ENCODE data around the gene DISP3.

GRCh38 chr1:11461531-11462137 is 17.3 kb upstream of the DISP3 start:
- no peak for TF ChIP-seq EZH2 (IDR thresholded peaks at IDR 0.05; ENCODE audit: low read length)
- TF ChIP-seq CTCF (optimal IDR thresholded peaks at IDR 0.05 in 1 of 3, IDR thresholded peaks at IDR 0.05 in 1 of 3, conservative IDR thresholded peaks at IDR 0.05 in 1 of 3; ENCODE audit: extremely low read depth in 1 of 3, insufficient read depth in 2 of 3, low read length in 3 of 3): no peak
